ENCODE measurements around the gene SFRP5.
A peak's percentile ranks its signal among the peaks of the same experiment; 100 is the strongest.

SFRP5 gene

GRCh38 chr10:97718178-97718577 lies 53.6 kb downstream of the SFRP5 start:
- DNase-seq = no peak
- Histone ChIP-seq H3K36me3 (peaks cover 18 to 26% (median 20%) of the 10 kb centered on the region in 3 donors), H3K27me3 (no peaks in the 10 kb centered on the region), H3K4me3 (peak overlapping the region in 1 of 2 donors; percentile 5), H3K9me3 (no peaks in the 10 kb centered on the region), H3K4me1 (peaks cover 8 to 56% (median 45%) of the 10 kb centered on the region in 4 donors), H3K27ac (peak overlapping the region; percentile 96 to 99)
- TF ChIP-seq CTCF (IDR thresholded peaks at IDR 0.05) = no peak
- intact Hi-C loops (cut with DNase I; ENCODE audit: low total_unique reads) = no loop called here

GRCh38 chr10:97717627-97718026 lies 54.2 kb downstream of the SFRP5 start:
- TF ChIP-seq CTCF (IDR thresholded peaks at IDR 0.05) = no peak
- DNase-seq = peak in 1 of 2 donors; percentile 54

More at GRCh38 chr10:97717627-97718026, 54.2 kb downstream of the SFRP5 start:
- intact Hi-C loops (cut with DNase I; ENCODE audit: low total_unique reads) = no loop called here
- peaks cover 18 to 26% (median 20%) of the 10 kb centered on the region in 3 donors for H3K36me3 ChIP-seq
- peaks cover 8 to 62% (median 49%) of the 10 kb centered on the region in 4 donors for H3K4me1 ChIP-seq
- H3K4me3 ChIP-seq = peak overlapping the region in 1 of 2 donors; percentile 5
- peak overlapping the region; percentile 96 to 99 for H3K27ac ChIP-seq
- H3K27me3 ChIP-seq = no peaks in the 10 kb centered on the region
- H3K9me3 ChIP-seq = no peaks in the 10 kb centered on the region
